ENCODE results near the gene PDE3A.

DNA sequence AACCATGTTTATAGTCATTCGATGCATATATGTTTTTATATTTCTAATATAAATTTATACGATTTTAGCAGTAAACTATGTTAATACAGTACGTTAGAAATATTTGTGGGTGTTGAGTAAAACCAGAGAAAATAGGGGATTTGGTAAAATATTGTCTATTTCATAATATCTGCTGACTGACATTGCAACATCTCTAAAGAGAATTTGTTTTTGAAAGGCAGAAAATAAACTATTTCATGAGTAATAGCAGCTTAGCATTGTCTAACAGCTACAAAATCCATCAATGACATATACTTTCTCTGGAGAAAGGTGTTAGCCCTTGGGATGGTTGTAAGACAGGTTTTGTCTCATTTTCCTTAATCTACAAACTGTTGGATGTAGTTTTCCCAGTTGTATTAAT, 144.9 kb downstream of the PDE3A start:
- TF ChIP-seq, protein P1, sequence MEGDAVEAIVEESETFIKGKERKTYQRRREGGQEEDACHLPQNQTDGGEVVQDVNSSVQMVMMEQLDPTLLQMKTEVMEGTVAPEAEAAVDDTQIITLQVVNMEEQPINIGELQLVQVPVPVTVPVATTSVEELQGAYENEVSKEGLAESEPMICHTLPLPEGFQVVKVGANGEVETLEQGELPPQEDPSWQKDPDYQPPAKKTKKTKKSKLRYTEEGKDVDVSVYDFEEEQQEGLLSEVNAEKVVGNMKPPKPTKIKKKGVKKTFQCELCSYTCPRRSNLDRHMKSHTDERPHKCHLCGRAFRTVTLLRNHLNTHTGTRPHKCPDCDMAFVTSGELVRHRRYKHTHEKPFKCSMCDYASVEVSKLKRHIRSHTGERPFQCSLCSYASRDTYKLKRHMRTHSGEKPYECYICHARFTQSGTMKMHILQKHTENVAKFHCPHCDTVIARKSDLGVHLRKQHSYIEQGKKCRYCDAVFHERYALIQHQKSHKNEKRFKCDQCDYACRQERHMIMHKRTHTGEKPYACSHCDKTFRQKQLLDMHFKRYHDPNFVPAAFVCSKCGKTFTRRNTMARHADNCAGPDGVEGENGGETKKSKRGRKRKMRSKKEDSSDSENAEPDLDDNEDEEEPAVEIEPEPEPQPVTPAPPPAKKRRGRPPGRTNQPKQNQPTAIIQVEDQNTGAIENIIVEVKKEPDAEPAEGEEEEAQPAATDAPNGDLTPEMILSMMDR (conservative IDR thresholded peaks at IDR 0.05; ENCODE audit: low read length): no peak
- no peak for TF ChIP-seq EZH2phosphoT487 (IDR thresholded peaks at IDR 0.05; ENCODE audit: borderline replicate concordance)

Data from Loucy (cell line).